KMS-11 (cell line): Measurements from ENCODE around the gene SLC17A3.

ENCODE experiments used
- H2AFZ ChIP-seq: fragments of 200-600 bp; sonication (generic); 2 replicates; pipeline ENCODE4 v1.6.1; 2016; ENCODE audit warnings: antibody characterized with exemption, mixed run types, low read depth
- H3K27ac ChIP-seq: fragments of 200-600 bp; sonication (generic); 2 replicates; pipeline ENCODE4 v1.6.1; 2016; ENCODE audit warnings: mild to moderate bottlenecking, mixed run types
- H3K27me3 ChIP-seq: fragments of 200-600 bp; sonication (generic); 2 replicates; pipeline ENCODE4 v1.6.1; 2017; ENCODE audit warnings: mild to moderate bottlenecking, low read depth, mixed run types, moderate library complexity; ENCODE audit not compliant: insufficient read depth
- H3K36me3 ChIP-seq: fragments of 200-600 bp; sonication (generic); 2 replicates; pipeline ENCODE4 v1.6.1; 2017; ENCODE audit warnings: mild to moderate bottlenecking, mixed run types; ENCODE audit not compliant: insufficient read depth
- H3K4me1 ChIP-seq: fragments of 200-600 bp; sonication (generic); 2 replicates; pipeline ENCODE4 v1.6.1; 2016; ENCODE audit warnings: mild to moderate bottlenecking, low read depth, mixed run types; ENCODE audit not compliant: poor library complexity, severe bottlenecking
- H3K4me2 ChIP-seq: fragments of 200-600 bp; sonication (generic); 2 replicates; pipeline ENCODE4 v1.7.0; 2016; ENCODE audit warnings: mild to moderate bottlenecking, mixed run types
- H3K4me3 ChIP-seq: fragments of 200-600 bp; sonication (generic); IDR thresholded peaks from 2 replicates; pipeline ENCODE4 v1.6.1; 2017; ENCODE audit warnings: low read depth, low read length, mixed read lengths; ENCODE audit not compliant: insufficient read depth
- H3K79me2 ChIP-seq: fragments of 200-600 bp; sonication (generic); 2 replicates; pipeline ENCODE4 v1.6.1; 2016; ENCODE audit warnings: low read depth, mixed run types; ENCODE audit not compliant: insufficient read depth
- H3K9ac ChIP-seq: fragments of 200-600 bp; sonication (generic); 2 replicates; pipeline ENCODE4 v1.6.1; 2016; ENCODE audit warnings: mild to moderate bottlenecking, mixed run types
- H4K20me1 ChIP-seq: fragments of 200-600 bp; sonication (generic); 2 replicates; pipeline ENCODE4 v1.6.1; 2016; ENCODE audit warnings: mild to moderate bottlenecking, mixed run types; ENCODE audit not compliant: insufficient read depth
- CTCF ChIP-seq: fragments of 200-600 bp; sonication (generic); conservative IDR thresholded peaks from 2 replicates; pipeline ENCODE4 v1.6.1; 2017; ENCODE audit warnings: low read depth, mild to moderate bottlenecking, antibody characterized with exemption, low read length, moderate library complexity, mixed read lengths

SLC17A3 gene

GRCh38 chr6:25875926-25876602, 2.0 kb upstream of the SLC17A3 start:
- Histone ChIP-seq H3K4me2 (no peak overlapping the region), H4K20me1 (no peaks in the 10 kb centered on the region), H3K27me3 (no peaks in the 10 kb centered on the region), H3K9ac (no peak overlapping the region), H3K36me3 (no peaks in the 10 kb centered on the region; the same call in 1 of the 2 replicates), H3K4me1 (no peaks in the 10 kb centered on the region), H3K79me2 (no peaks in the 10 kb centered on the region), H3K27ac (no peak overlapping the region), H3K4me3 (no peak overlapping the region), H2AFZ (no peak overlapping the region)
- TF ChIP-seq CTCF = no peak

- Histone ChIP-seq H4K20me1 (no peaks in the 10 kb centered on the region), H3K27ac (no peak overlapping the region), H3K27me3 (no peaks in the 10 kb centered on the region), H3K9ac (no peak overlapping the region), H3K4me2 (no peak overlapping the region), H3K4me1 (no peaks in the 10 kb centered on the region), H3K4me3 (no peak overlapping the region), H3K79me2 (no peaks in the 10 kb centered on the region), H3K36me3 (no peaks in the 10 kb centered on the region; the same call in 1 of the 2 replicates), H2AFZ (no peak overlapping the region)
- no peak for TF ChIP-seq CTCF
These were observed 1.5 kb upstream of the SLC17A3 start for GRCh38 chr6:25875563-25875905.

GRCh38 chr6:25874822-25875562, 949 bp upstream of the SLC17A3 start:
- no peaks in the 10 kb centered on the region; the same call in 1 of the 2 replicates for H3K36me3 ChIP-seq
- H3K79me2 ChIP-seq = no peaks in the 10 kb centered on the region
- no peak overlapping the region for H3K27ac ChIP-seq

GRCh38 chr6:25872814-25873213, 1.2 kb downstream of the SLC17A3 start:
- Histone ChIP-seq H3K36me3 (no peaks in the 10 kb centered on the region), H3K27ac (no peak overlapping the region), H3K9ac (no peak overlapping the region), H2AFZ (no peak overlapping the region), H3K4me3 (no peak overlapping the region), H3K4me1 (no peaks in the 10 kb centered on the region), H3K79me2 (no peaks in the 10 kb centered on the region), H3K27me3 (no peaks in the 10 kb centered on the region), H4K20me1 (no peaks in the 10 kb centered on the region), H3K4me2 (no peak overlapping the region)
- no peak for TF ChIP-seq CTCF

More at GRCh38 chr6:25874822-25875562, 949 bp upstream of the SLC17A3 start:
- Histone ChIP-seq H3K4me3 (no peak overlapping the region), H3K4me1 (no peaks in the 10 kb centered on the region), H2AFZ (no peak overlapping the region), H4K20me1 (no peaks in the 10 kb centered on the region), H3K27me3 (no peaks in the 10 kb centered on the region), H3K9ac (no peak overlapping the region), H3K4me2 (no peak overlapping the region)
- no peak for TF ChIP-seq CTCF
